ENCODE data around the gene KRTAP10-6.
A peak's percentile ranks its signal among the peaks of the same experiment; 100 is the strongest.
"Not testable (repeated sequence)": the region's sequence is repeated elsewhere in the genome, so short reads cannot be mapped to it uniquely, and the experiment has no call there.

Gene KRTAP10-6

DNA sequence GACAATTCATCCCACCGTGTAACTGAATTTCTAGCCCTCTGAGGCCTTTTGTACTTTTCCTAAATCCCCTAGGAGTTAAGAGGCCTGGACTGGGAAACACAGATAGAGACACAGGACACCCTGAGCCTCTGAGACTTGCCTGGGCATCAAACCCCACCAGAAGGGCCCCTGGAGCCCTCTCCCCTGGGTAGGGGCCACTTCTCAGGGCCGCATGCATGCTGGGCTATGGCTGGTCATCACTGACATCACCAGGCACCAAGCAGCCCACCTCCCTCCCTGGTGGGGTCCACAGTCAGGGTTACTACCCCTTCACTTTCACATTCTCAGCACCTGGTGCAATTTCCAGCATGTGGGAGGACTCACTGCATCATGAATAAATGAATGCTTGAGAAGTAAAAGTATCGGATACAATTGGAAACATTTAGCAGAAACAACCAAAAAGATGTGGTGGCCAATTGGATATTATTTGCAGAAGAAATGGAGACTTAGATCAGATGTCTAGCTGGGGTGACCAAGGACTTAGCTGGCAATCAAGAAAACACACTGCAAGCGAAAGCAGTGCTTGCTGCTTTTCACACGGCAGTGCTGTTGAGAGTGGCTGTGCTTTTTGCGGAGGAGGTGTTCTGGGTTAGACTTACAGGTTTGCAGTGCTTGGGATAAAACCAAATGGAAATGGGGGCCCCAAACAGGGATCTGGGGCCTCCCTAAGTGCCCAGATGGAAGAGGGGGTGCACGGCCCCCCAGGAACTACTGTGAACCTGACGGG, 7.1 kb upstream of the KRTAP10-6 start:
- no peak for DNase-seq (ENCODE audit: low read depth in 3 of 3)

GRCh38 chr21:44598061-44598460, 5.8 kb upstream of the KRTAP10-6 start:
- DNase-seq (ENCODE audit: low read depth in 3 of 3) = no peak

DNA sequence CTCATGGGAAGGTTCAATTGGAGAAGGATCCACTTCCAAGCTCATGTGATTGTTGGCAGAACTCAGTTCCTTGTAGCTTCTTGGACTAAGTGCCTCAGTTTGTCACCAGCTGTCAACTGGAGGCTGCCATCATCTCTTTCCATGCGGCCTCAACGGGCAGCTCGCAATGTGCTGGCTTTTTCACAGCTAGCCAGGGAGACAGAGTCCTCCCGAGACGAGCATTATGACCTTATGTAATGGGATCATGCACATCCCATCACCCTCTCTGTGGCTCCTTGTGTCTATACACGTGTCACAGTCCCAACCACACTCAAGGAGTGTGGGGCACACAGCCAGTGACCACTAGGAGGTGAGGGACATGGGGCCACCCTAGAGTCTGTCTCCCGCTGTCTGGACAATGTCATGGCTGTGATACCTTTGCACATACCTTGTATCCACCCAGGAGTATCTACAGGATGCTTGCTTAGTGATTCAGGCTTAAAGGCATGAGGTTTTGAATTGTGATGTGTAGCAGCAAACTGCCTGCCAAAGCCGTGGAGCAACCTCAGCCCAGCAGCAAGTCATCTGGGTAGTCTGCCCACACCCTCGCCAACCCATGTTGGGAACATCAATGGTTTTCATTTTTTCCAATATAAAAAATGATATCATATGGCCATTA, 3.9 kb upstream of the KRTAP10-6 start:
- no peak for DNase-seq (ENCODE audit: low read depth in 3 of 3)

- DNase-seq (ENCODE audit: low read depth in 3 of 3) = no peak
Observed at GRCh38 chr21:44595524-44595923, 3.2 kb upstream of the KRTAP10-6 start.

GRCh38 chr21:44594406-44594916, 2.2 kb upstream of the KRTAP10-6 start:
- DNase-seq (ENCODE audit: low read depth in 3 of 3) = no peak

- DNase-seq (ENCODE audit: low read depth in 3 of 3) = no peak
Observed at GRCh38 chr21:44593598-44594405, 1.5 kb upstream of the KRTAP10-6 start.

GRCh38 chr21:44591801-44592130, 539 bp downstream of the KRTAP10-6 start:
- not testable (repeated sequence) for DNase-seq (ENCODE audit: low read depth in 3 of 3)

GRCh38 chr21:44590897-44591800, 1.2 kb downstream of the KRTAP10-6 start:
- not testable (repeated sequence) for DNase-seq (ENCODE audit: low read depth in 3 of 3)

- DNase-seq (ENCODE audit: low read depth in 3 of 3) = no peak
Observed at GRCh38 chr21:44590311-44590721, 2.0 kb downstream of the KRTAP10-6 start.

- no peak for DNase-seq (ENCODE audit: low read depth in 3 of 3)
Observed at GRCh38 chr21:44589586-44590305, 2.6 kb downstream of the KRTAP10-6 start.

- DNase-seq (ENCODE audit: low read depth in 3 of 3) = no peak
Observed at GRCh38 chr21:44589094-44589493, 3.2 kb downstream of the KRTAP10-6 start.

- DNase-seq (ENCODE audit: low read depth in 3 of 3) = no peak
Observed at GRCh38 chr21:44585892-44586291, 6.4 kb downstream of the KRTAP10-6 start.

- peak in 2 of 3 donors; percentile 6 to 29 for DNase-seq (ENCODE audit: low read depth in 3 of 3)
Observed at GRCh38 chr21:44583800-44584147, 8.5 kb downstream of the KRTAP10-6 start.

- DNase-seq (ENCODE audit: low read depth in 3 of 3) = no peak
Observed at GRCh38 chr21:44583089-44583799, 9.1 kb downstream of the KRTAP10-6 start.

GRCh38 chr21:44582055-44582454, 10.2 kb downstream of the KRTAP10-6 start:
- no peak for DNase-seq (ENCODE audit: low read depth in 3 of 3)

DNA sequence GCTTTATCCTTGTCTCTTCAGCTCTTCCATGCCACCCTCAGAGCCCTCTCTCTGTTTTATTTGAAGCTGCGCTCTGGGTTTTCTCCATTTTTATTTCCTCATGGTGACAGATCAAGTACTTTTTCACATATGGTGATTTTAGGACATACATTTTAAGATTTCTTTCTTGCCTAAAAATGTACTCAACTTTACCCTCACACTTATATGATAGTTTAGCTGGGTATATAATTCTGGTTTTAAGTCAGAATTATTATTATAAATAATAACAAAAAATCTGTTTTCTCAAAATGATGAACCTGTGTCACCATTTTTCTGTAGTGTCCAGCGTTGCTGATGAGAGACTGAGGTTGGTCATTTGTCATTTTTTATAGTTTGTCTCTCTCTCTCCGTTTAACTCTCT, 11.1 kb downstream of the KRTAP10-6 start:
- DNase-seq (ENCODE audit: low read depth in 3 of 3) = no peak

GRCh38 chr21:44580231-44580821, 12.0 kb downstream of the KRTAP10-6 start, which contains the start of gene KRTAP10-5:
TSS of gene KRTAP10-5 (minus strand) at chr21:44580604. CDS start at chr21:44580578, 26 bp downstream.
- DNase-seq (ENCODE audit: low read depth in 3 of 3) = not testable (repeated sequence)

- no peak for DNase-seq (ENCODE audit: low read depth in 3 of 3)
Observed at GRCh38 chr21:44579833-44580144, 12.5 kb downstream of the KRTAP10-6 start.

- DNase-seq (ENCODE audit: low read depth in 3 of 3) = no peak
Observed at GRCh38 chr21:44579056-44579832, 13.1 kb downstream of the KRTAP10-6 start.

Measured in stimulated activated CD4-positive, alpha-beta T cell treated with anti-CD3 and anti-CD28 coated beads, TNF-alpha, amount 100 ng/mL, for 48 hours (primary cell).